Vagina (tissue), 2 donors: ENCODE data around the gene TKTL2.

Experiments
- POLR2A ChIP-seq, 2 donors: fragments of 450-650 bp; IDR thresholded peaks; one replicate each; pipeline ENCODE4 v1.6.1; 2017; ENCODE audit warnings: antibody characterized with exemption in 2 of 2, mild to moderate bottlenecking in 2 of 2, moderate library complexity in 2 of 2
- TF ChIP-seq, protein P1 (sequence below), 3 experiments: fragments of 450-650 bp in 2 of 3; fragments of 200-600 bp in 1 of 3; sonication (generic) in 1 of 3; IDR thresholded peaks; one replicate each; pipeline ENCODE4 v1.5.1; 2017 to 2019; ENCODE audit warnings: antibody characterized with exemption in 3 of 3, mild to moderate bottlenecking in 2 of 3, moderate library complexity in 2 of 3

DNA sequence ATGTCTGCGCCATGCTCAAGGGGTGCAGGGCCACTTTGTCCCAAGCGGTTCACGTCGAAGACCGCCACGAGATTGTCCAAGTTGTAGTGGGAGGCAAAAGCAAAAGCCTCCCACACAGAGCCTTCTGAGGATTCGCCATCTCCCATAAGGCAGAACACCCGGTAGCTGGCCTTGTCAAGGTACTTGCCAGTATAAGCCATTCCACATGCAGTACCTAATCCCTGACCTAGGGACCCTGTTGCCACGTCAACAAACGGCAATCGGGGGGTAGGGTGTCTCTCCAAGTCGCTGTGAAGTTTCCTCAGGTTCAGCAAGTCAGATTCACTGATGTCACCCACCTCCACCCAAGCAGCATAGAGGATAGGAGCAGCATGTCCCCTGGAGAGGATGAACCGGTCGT, 424 bp downstream of the TKTL2 start:
- TF ChIP-seq, protein P1, sequence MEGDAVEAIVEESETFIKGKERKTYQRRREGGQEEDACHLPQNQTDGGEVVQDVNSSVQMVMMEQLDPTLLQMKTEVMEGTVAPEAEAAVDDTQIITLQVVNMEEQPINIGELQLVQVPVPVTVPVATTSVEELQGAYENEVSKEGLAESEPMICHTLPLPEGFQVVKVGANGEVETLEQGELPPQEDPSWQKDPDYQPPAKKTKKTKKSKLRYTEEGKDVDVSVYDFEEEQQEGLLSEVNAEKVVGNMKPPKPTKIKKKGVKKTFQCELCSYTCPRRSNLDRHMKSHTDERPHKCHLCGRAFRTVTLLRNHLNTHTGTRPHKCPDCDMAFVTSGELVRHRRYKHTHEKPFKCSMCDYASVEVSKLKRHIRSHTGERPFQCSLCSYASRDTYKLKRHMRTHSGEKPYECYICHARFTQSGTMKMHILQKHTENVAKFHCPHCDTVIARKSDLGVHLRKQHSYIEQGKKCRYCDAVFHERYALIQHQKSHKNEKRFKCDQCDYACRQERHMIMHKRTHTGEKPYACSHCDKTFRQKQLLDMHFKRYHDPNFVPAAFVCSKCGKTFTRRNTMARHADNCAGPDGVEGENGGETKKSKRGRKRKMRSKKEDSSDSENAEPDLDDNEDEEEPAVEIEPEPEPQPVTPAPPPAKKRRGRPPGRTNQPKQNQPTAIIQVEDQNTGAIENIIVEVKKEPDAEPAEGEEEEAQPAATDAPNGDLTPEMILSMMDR (IDR thresholded peaks at IDR 0.05) = no peak
- no peak for TF ChIP-seq POLR2A (IDR thresholded peaks at IDR 0.05)
